ENCODE measurements around the gene HNRNPUL1.
A peak's percentile ranks its signal among the peaks of the same experiment; 100 is the strongest.

GRCh38 chr19:41263042-41263849 lies 926 bp upstream of the HNRNPUL1 start:
- no peak for TF ChIP-seq CTCF (IDR thresholded peaks at IDR 0.05)
- TF ChIP-seq POLR2A (IDR thresholded peaks at IDR 0.05), result peak; percentile 52 to 79
- no peak for TF ChIP-seq EP300 (IDR thresholded peaks at IDR 0.05)
- peak; percentile 22 to 91 (median 49) for TF ChIP-seq POLR2AphosphoS5 (IDR thresholded peaks at IDR 0.05)

All from suprapubic skin (tissue), 4 donors.